Neutrophil (primary cell): ENCODE data around the gene ZFYVE27.

Experiments used
- H3K27ac ChIP-seq: fragments of 200-600 bp; sonication (generic); 2 replicates; pipeline ENCODE4 v1.5.1; 2016; ENCODE audit warnings: mild to moderate bottlenecking, moderate library complexity
- H3K27me3 ChIP-seq: fragments of 200-600 bp; sonication (generic); 2 replicates; pipeline ENCODE4 v1.6.0; 2016; ENCODE audit warnings: mild to moderate bottlenecking
- H3K36me3 ChIP-seq: fragments of 200-600 bp; sonication (generic); 2 replicates; pipeline ENCODE4 v1.5.1; 2017
- H3K4me1 ChIP-seq, 2 experiments: fragments of 200-600 bp in 1 of 2; sonication (generic) in 1 of 2; 1 replicate in 1 of 2; 2 replicates in 1 of 2; pipeline versions ENCODE4 v1.5.1 to v1.6.1; 2013 to 2016; ENCODE audit warnings: low read depth in 1 of 2, low read length in 1 of 2, mild to moderate bottlenecking in 1 of 2, moderate library complexity in 1 of 2; ENCODE audit not compliant: control insufficient read depth in 1 of 2, insufficient read depth in 1 of 2
- H3K4me3 ChIP-seq, 2 experiments: fragments of 200-600 bp in 1 of 2; sonication (generic) in 1 of 2; 1 replicate in 1 of 2; 2 replicates in 1 of 2; pipeline ENCODE4 v1.5.1; 2013 to 2016; ENCODE audit warnings: low read depth in 1 of 2, low read length in 1 of 2, mild to moderate bottlenecking in 1 of 2, moderate library complexity in 1 of 2
- H3K9me3 ChIP-seq: fragments of 200-600 bp; sonication (generic); 2 replicates; pipeline ENCODE4 v1.5.1; 2016
- CTCF ChIP-seq: fragments of 200-600 bp; sonication (generic); IDR thresholded peaks from 2 replicates; pipeline ENCODE4 v1.5.1; 2016; ENCODE audit warnings: antibody characterized with exemption

Gene ZFYVE27

GRCh38 chr10:97701438-97702069 is 35.4 kb upstream of the ZFYVE27 start:
- H3K9me3 ChIP-seq = no peaks in the 10 kb centered on the region
- no peak overlapping the region for H3K27ac ChIP-seq
- TF ChIP-seq CTCF = peak; percentile 54
- no peaks in the 10 kb centered on the region for H3K36me3 ChIP-seq
- H3K4me1 ChIP-seq = peaks cover 5 to 6% of the 10 kb centered on the region in 2 experiments
- H3K27me3 ChIP-seq = no peaks in the 10 kb centered on the region
- H3K4me3 ChIP-seq = no peak overlapping the region

GRCh38 chr10:97703398-97704067 is 33.4 kb upstream of the ZFYVE27 start:
- H3K4me3 ChIP-seq = no peak overlapping the region
- H3K36me3 ChIP-seq = no peaks in the 10 kb centered on the region
- no peak for TF ChIP-seq CTCF
- no peak overlapping the region for H3K27ac ChIP-seq
- no peaks in the 10 kb centered on the region for H3K9me3 ChIP-seq
- H3K4me1 ChIP-seq = peaks cover 5 to 6% of the 10 kb centered on the region in 2 experiments
- H3K27me3 ChIP-seq = no peaks in the 10 kb centered on the region

GRCh38 chr10:97704341-97704740 is 32.6 kb upstream of the ZFYVE27 start:
- Histone ChIP-seq H3K27me3 (no peaks in the 10 kb centered on the region), H3K4me3 (no peak overlapping the region), H3K27ac (no peak overlapping the region), H3K4me1 (peaks cover 5 to 6% of the 10 kb centered on the region in 2 experiments), H3K36me3 (no peaks in the 10 kb centered on the region), H3K9me3 (no peaks in the 10 kb centered on the region)
- TF ChIP-seq CTCF = no peak

GRCh38 chr10:97705006-97705670 is 31.8 kb upstream of the ZFYVE27 start:
- H3K9me3 ChIP-seq = no peaks in the 10 kb centered on the region
- peaks cover 5 to 6% of the 10 kb centered on the region in 2 experiments for H3K4me1 ChIP-seq
- H3K36me3 ChIP-seq = no peaks in the 10 kb centered on the region
- no peaks in the 10 kb centered on the region for H3K27me3 ChIP-seq
- no peak overlapping the region for H3K4me3 ChIP-seq
- no peak overlapping the region for H3K27ac ChIP-seq
- no peak for TF ChIP-seq CTCF

- H3K36me3 ChIP-seq = no peaks in the 10 kb centered on the region
- no peaks in the 10 kb centered on the region for H3K27me3 ChIP-seq
- H3K27ac ChIP-seq = no peak overlapping the region
- H3K9me3 ChIP-seq = no peaks in the 10 kb centered on the region
- H3K4me3 ChIP-seq = no peak overlapping the region
- no peak for TF ChIP-seq CTCF
- peaks cover 7% of the 10 kb centered on the region in 2 experiments for H3K4me1 ChIP-seq
These were observed 29.6 kb upstream of the ZFYVE27 start for GRCh38 chr10:97707134-97707861.
